GM06990 (cell line): ENCODE measurements around the gene PIK3CB.
"Not testable (repeated sequence)": the region's sequence is repeated elsewhere in the genome, so short reads cannot be mapped to it uniquely, and the experiment has no call there.

Experiments used
- DNase-seq: peaks from one replicate; pipeline ENCODE4 v3.0.0-alpha.2; 2011; ENCODE audit not compliant: insufficient read length; ENCODE audit errors: extremely low read depth
- H3K27me3 ChIP-seq: replicated peaks from 2 replicates; pipeline ENCODE4 v1.6.0; 2011; ENCODE audit warnings: low read length; ENCODE audit not compliant: control insufficient read depth, insufficient read depth
- H3K36me3 ChIP-seq: 2 replicates; pipeline ENCODE4 v1.5.1; 2011; ENCODE audit warnings: low read length; ENCODE audit not compliant: control insufficient read depth, insufficient read depth
- H3K4me3 ChIP-seq: replicated peaks from 2 replicates; pipeline ENCODE4 v1.5.1; 2011; ENCODE audit warnings: low read depth, mild to moderate bottlenecking, control low read depth, low read length
- CTCF ChIP-seq: IDR thresholded peaks from 2 replicates; pipeline ENCODE4 v1.5.1; 2011; ENCODE audit warnings: low read length, control low read depth, mild to moderate bottlenecking, inconsistent platforms; ENCODE audit not compliant: insufficient read depth, poor library complexity, severe bottlenecking

PIK3CB gene

DNA sequence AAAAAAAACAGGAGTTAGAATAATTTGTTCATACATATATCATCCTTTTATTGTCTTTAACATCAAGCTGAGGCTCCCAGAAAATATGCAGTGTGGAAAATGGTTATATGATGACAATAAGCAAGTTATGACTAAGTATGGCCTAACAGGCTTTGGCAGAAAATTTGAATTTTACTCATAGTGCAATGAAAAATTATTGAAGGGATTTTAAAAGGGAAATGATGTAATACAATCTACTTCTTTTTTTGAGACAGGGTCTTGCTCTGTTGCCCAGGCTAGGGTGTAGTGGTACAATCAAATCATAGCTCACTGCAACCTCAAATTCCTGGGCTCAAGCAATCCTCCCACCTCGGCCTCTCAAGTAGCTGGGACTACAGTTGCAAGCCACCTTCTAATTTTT, 147.5 kb downstream of the PIK3CB start:
- no peaks in the 10 kb centered on the region for H3K27me3 ChIP-seq
- peak; percentile 40 for DNase-seq
- H3K36me3 ChIP-seq = no peaks in the 10 kb centered on the region
- H3K4me3 ChIP-seq = no peak overlapping the region
- no peak for TF ChIP-seq CTCF

GRCh38 chr3:138686771-138687221, 147.9 kb downstream of the PIK3CB start:
- H3K27me3 ChIP-seq = no peaks in the 10 kb centered on the region
- DNase-seq = peak; percentile 70
- no peaks in the 10 kb centered on the region for H3K36me3 ChIP-seq
- no peak for TF ChIP-seq CTCF
- H3K4me3 ChIP-seq = no peak overlapping the region

DNA sequence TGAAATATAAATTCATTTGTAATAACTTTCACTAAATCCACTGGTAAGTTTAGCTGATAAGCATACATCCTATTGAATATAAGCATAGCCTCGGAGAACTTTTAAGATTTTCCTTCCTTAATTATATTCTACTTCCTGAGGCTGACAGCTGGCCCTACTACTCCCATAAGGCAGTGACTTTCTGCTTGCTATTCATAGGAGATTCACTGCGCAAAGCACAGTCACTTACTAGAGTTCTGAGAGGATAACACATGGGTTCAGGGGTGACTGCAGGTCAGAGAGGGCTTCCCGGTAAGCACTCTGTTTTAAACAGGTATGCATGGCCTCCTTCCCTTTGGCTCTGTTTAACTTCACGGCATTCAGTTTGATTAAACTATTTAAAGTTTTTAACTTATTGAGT, 150.3 kb downstream of the PIK3CB start:
- H3K4me3 ChIP-seq = no peak overlapping the region
- no peaks in the 10 kb centered on the region for H3K27me3 ChIP-seq
- no peak for TF ChIP-seq CTCF
- H3K36me3 ChIP-seq = no peaks in the 10 kb centered on the region
- DNase-seq = no peak

GRCh38 chr3:138682648-138683047, 152.1 kb downstream of the PIK3CB start:
- no peaks in the 10 kb centered on the region for H3K27me3 ChIP-seq
- H3K36me3 ChIP-seq = no peaks in the 10 kb centered on the region
- no peak overlapping the region for H3K4me3 ChIP-seq
- TF ChIP-seq CTCF = no peak
- no peak for DNase-seq

GRCh38 chr3:138681463-138682220, 153.1 kb downstream of the PIK3CB start:
- H3K36me3 ChIP-seq = no peaks in the 10 kb centered on the region
- no peak for DNase-seq
- no peak overlapping the region for H3K4me3 ChIP-seq
- no peaks in the 10 kb centered on the region for H3K27me3 ChIP-seq
- TF ChIP-seq CTCF = no peak

GRCh38 chr3:138680974-138681373, 153.8 kb downstream of the PIK3CB start:
- not testable (repeated sequence) for H3K4me3 ChIP-seq, H3K27me3 ChIP-seq, DNase-seq, H3K36me3 ChIP-seq
